ENCODE results near the gene TMEM140. TPM values are rescaled to one million over a fixed set of nuclear protein-coding genes. Genes with fewer than 3 reads are reported as not detected.

The TMEM140 gene
- total RNA-seq, 1 experiment from 2014 or later = 3.2 TPM

DNA sequence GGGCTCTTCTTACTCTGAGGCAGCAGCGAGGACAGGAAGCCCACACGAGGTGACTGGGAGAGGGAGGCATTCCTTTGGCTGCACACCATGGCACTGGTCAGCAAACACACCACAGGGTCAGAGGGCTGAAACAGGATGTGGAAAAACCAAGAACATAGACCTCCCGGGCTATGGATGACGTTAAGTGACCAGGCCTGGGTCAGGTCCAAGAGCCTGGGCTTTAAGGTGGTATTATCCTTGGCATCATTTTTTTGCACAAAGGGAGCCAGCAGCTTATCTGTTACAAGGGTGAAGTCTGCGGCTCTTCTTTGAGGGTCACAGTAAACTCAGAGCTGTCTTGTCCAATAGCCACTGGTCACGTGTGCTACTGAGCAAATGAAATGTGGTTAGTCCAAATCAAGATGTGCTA lies 56.5 kb downstream of the TMEM140 start:
- ATAC-seq = no peak
- no peak for TF ChIP-seq SIN3A (IDR thresholded peaks at IDR 0.05; ENCODE audit: borderline replicate concordance, insufficient read depth, low read depth, low read length)
- TF ChIP-seq, protein P1, sequence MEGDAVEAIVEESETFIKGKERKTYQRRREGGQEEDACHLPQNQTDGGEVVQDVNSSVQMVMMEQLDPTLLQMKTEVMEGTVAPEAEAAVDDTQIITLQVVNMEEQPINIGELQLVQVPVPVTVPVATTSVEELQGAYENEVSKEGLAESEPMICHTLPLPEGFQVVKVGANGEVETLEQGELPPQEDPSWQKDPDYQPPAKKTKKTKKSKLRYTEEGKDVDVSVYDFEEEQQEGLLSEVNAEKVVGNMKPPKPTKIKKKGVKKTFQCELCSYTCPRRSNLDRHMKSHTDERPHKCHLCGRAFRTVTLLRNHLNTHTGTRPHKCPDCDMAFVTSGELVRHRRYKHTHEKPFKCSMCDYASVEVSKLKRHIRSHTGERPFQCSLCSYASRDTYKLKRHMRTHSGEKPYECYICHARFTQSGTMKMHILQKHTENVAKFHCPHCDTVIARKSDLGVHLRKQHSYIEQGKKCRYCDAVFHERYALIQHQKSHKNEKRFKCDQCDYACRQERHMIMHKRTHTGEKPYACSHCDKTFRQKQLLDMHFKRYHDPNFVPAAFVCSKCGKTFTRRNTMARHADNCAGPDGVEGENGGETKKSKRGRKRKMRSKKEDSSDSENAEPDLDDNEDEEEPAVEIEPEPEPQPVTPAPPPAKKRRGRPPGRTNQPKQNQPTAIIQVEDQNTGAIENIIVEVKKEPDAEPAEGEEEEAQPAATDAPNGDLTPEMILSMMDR (IDR thresholded peaks at IDR 0.05) = no peak
- no peak for TF ChIP-seq TCF7L2 (IDR thresholded peaks at IDR 0.05; ENCODE audit: low read depth, low read length)
- TF ChIP-seq POLR2AphosphoS5 (IDR thresholded peaks at IDR 0.05; ENCODE audit: low read depth, low read length) = no peak
- TF ChIP-seq, protein P2, sequence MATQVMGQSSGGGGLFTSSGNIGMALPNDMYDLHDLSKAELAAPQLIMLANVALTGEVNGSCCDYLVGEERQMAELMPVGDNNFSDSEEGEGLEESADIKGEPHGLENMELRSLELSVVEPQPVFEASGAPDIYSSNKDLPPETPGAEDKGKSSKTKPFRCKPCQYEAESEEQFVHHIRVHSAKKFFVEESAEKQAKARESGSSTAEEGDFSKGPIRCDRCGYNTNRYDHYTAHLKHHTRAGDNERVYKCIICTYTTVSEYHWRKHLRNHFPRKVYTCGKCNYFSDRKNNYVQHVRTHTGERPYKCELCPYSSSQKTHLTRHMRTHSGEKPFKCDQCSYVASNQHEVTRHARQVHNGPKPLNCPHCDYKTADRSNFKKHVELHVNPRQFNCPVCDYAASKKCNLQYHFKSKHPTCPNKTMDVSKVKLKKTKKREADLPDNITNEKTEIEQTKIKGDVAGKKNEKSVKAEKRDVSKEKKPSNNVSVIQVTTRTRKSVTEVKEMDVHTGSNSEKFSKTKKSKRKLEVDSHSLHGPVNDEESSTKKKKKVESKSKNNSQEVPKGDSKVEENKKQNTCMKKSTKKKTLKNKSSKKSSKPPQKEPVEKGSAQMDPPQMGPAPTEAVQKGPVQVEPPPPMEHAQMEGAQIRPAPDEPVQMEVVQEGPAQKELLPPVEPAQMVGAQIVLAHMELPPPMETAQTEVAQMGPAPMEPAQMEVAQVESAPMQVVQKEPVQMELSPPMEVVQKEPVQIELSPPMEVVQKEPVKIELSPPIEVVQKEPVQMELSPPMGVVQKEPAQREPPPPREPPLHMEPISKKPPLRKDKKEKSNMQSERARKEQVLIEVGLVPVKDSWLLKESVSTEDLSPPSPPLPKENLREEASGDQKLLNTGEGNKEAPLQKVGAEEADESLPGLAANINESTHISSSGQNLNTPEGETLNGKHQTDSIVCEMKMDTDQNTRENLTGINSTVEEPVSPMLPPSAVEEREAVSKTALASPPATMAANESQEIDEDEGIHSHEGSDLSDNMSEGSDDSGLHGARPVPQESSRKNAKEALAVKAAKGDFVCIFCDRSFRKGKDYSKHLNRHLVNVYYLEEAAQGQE (IDR thresholded peaks at IDR 0.05; ENCODE audit: insufficient read depth in 1 of 2, low read depth in 2 of 2, low read length in 1 of 2) = no peak
- POLR2A ChIA-PET = no interaction called here
- H3K27me3 ChIP-seq (ENCODE audit: control insufficient read depth, insufficient read depth, low read length) = no peaks in the 10 kb centered on the region
- H3K36me3 ChIP-seq (ENCODE audit: control insufficient read depth, insufficient read depth, low read length) = no peaks in the 10 kb centered on the region
- no peak overlapping the region for H3K27ac ChIP-seq (ENCODE audit: low read length)
- in situ Hi-C loops (cut with HindIII; ENCODE audit: low pct_unique_long_range_greater_than_20kb, low sequenced_read_pairs) = no loop called here
- no peak overlapping the region for H3K4me3 ChIP-seq (ENCODE audit: low read depth in 2 of 2, low read length in 2 of 2)
- BruUV-seq (replicated peaks) = no TSS peak
- no peak for DNase-seq (ENCODE audit: low read depth, low spot score)
- no peaks in the 10 kb centered on the region for H3K9me3 ChIP-seq (ENCODE audit: control insufficient read depth, insufficient read depth, low read depth, low read length)
- CTCF ChIA-PET = no interaction called here
- intact Hi-C loops (cut with micrococcal nuclease; ENCODE audit: unreplicated experiment) = no loop called here
- H3K4me1 ChIP-seq (ENCODE audit: control insufficient read depth, insufficient read depth, low read length) = no peaks in the 10 kb centered on the region

DNA sequence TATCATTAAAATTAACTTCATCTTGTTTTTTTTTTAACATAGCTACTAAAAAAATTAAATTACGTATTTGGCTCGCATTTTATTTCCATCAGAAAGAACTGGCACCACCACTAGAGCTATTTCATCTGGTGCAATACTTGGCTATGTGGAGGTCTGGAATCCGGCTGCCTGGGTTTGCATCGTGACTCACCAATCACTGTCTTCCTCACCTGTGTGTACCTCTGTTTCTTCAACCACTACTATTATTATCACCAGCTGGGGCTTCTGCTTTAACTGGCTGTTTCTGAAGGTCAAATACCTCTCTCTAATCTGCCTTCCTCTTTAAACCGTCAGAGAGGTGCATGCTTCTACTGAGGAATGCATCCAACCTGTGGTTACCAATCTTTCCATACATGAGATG lies 57.0 kb downstream of the TMEM140 start:
- in situ Hi-C loops (cut with HindIII; ENCODE audit: low pct_unique_long_range_greater_than_20kb, low sequenced_read_pairs) (no loop called here), intact Hi-C loops (cut with micrococcal nuclease; ENCODE audit: unreplicated experiment) (no loop called here)
- H3K36me3 ChIP-seq (ENCODE audit: control insufficient read depth, insufficient read depth, low read length) = no peaks in the 10 kb centered on the region
- TF ChIP-seq TCF7L2 (IDR thresholded peaks at IDR 0.05; ENCODE audit: low read depth, low read length) (no peak), POLR2AphosphoS5 (IDR thresholded peaks at IDR 0.05; ENCODE audit: low read depth, low read length) (no peak), SIN3A (IDR thresholded peaks at IDR 0.05; ENCODE audit: borderline replicate concordance, insufficient read depth, low read depth, low read length) (no peak)
- TF ChIP-seq, protein P2 (IDR thresholded peaks at IDR 0.05; ENCODE audit: insufficient read depth in 1 of 2, low read depth in 2 of 2, low read length in 1 of 2) = no peak
- TF ChIP-seq, protein P1 (IDR thresholded peaks at IDR 0.05) = no peak
- H3K27ac ChIP-seq (ENCODE audit: low read length) = no peak overlapping the region
- H3K27me3 ChIP-seq (ENCODE audit: control insufficient read depth, insufficient read depth, low read length) = no peaks in the 10 kb centered on the region
- ChIA-PET CTCF (no interaction called here), POLR2A (no interaction called here)
- DNase-seq (ENCODE audit: low read depth, low spot score) (no peak), ATAC-seq (no peak)
- H3K9me3 ChIP-seq (ENCODE audit: control insufficient read depth, insufficient read depth, low read depth, low read length) = no peaks in the 10 kb centered on the region
- BruUV-seq (replicated peaks) = no TSS peak
- no peak overlapping the region for H3K4me3 ChIP-seq (ENCODE audit: low read depth in 2 of 2, low read length in 2 of 2)
- no peaks in the 10 kb centered on the region for H3K4me1 ChIP-seq (ENCODE audit: control insufficient read depth, insufficient read depth, low read length)

All from Panc1 (cell line).